Heart right ventricle (tissue), 16 donors: ENCODE data around the gene MIER2. TPM values are rescaled to one million over a fixed set of nuclear protein-coding genes. Genes with fewer than 3 reads are reported as not detected.

Experiments
- ATAC-seq, 8 donors: fragments of 200-7000 bp; cut with Tn5 transposase; one replicate each; pipeline ENCODE4 v1.9.1; 2020; ENCODE audit warnings: mild to moderate bottlenecking in 8 of 8, moderate library complexity in 8 of 8, moderate number of reproducible peaks in 1 of 8
- DNase-seq, 2 donors: peaks; one replicate each; pipeline ENCODE4 v3.0.0-alpha.2; 2020
- H3K27ac ChIP-seq, 10 donors: fragments of 200-600 bp; sonication (generic) in 2 of 10; one replicate each; pipeline versions ENCODE4 v1.5.0 to v1.8.0; 2020 to 2022; ENCODE audit warnings: mild to moderate bottlenecking in 3 of 10
- H3K27me3 ChIP-seq, 7 donors: fragments of 200-600 bp; one replicate each; pipeline ENCODE4 v1.8.0; 2021 to 2022; ENCODE audit warnings: mild to moderate bottlenecking in 2 of 7
- H3K36me3 ChIP-seq, 9 donors: fragments of 200-600 bp; sonication (generic) in 1 of 9; one replicate each; pipeline versions ENCODE4 v1.5.0 to v1.8.0; 2020 to 2022; ENCODE audit warnings: mild to moderate bottlenecking in 2 of 9
- H3K4me1 ChIP-seq, 9 donors: fragments of 200-600 bp; sonication (generic) in 1 of 9; one replicate each; pipeline versions ENCODE4 v1.5.0 to v1.8.0; 2020 to 2022; ENCODE audit warnings: mild to moderate bottlenecking in 4 of 9
- H3K4me3 ChIP-seq, 10 donors: fragments of 200-600 bp; sonication (generic) in 2 of 10; one replicate each; pipeline versions ENCODE4 v1.5.0 to v1.8.0; 2020 to 2022; ENCODE audit warnings: mild to moderate bottlenecking in 7 of 10, moderate library complexity in 2 of 10
- H3K9me3 ChIP-seq, 11 donors: fragments of 200-600 bp in 10 of 11; sonication (generic) in 2 of 11; one replicate each; pipeline versions ENCODE4 v1.5.0 to v1.8.0; 2013 to 2022; ENCODE audit warnings: mild to moderate bottlenecking in 2 of 11, control low read depth in 1 of 11, moderate library complexity in 1 of 11
- WGBS, 2 donors: extraction: QIAGEN DNeasy Blood & Tissue Kit; methylation state at CpG; one replicate each; pipeline ENCODE4 v1.1.7; 2013; ENCODE audit warnings: inconsistent platforms in 1 of 2; 5-methylcytosine and 5-hydroxymethylcytosine counted together
- intact Hi-C, 10 donors: fragments of 100-400 bp; cut with DNase I; formaldehyde crosslinking; loops; one replicate each; pipeline versions ENCODE4 v1.11.1 to v1.14.2; 2022
- polyA plus RNA-seq, 2 donors: library from polyadenylated mRNA; stranded (reverse); fragments of 200-250 nt; gene quantifications; one replicate each; pipeline ENCODE4 v1.2.3, GENCODE V29; 2013
- total RNA-seq, 10 donors: library from RNA; stranded (reverse); fragmentation: NEBNext Ultra II Directional in 3 of 10; extraction: Animal tissue kit (Norgen Biotek cat#: 25700) in 3 of 10; gene quantifications; one replicate each; pipeline versions ENCODE4 v1.2.1 to v1.2.4, GENCODE V29; 2021 to 2023
- TF ChIP-seq, protein P1 (sequence below), 9 donors: fragments of 200-600 bp; sonication (generic) in 2 of 9; IDR thresholded peaks; one replicate each; pipeline versions ENCODE4 v1.5.0 to v1.8.0; 2021 to 2022; ENCODE audit warnings: antibody characterized with exemption in 9 of 9, mild to moderate bottlenecking in 5 of 9, moderate library complexity in 1 of 9
- donor health status: Arrhythmogenic right ventricular cardiomyopathy.
- donor health status: ischemic (EF 13 %, LVEDD 7.1; RV severe dilation, severe dysfunction).
- donor health status: healthy with polysubstance abuse.
- donor health status: DM: no; HTN: yes; CAD: no.
- donor health status: DM: no; HTN: no; CAD: no.
- donor health status: ischemic (EF 25% LVEDD 6.9; RV normal size, moderate dysfunction).
- donor health status: ischemic (EF 25% LVEDD 5.7; RV mildly dilated, moderate dysfunction).
- donor health status: healthy.
- donor health status: DM: yes; HTN: yes; CAD: no.
- donor health status: Ischemic cardiomyopathy.
- donor health status: ischemic (EF 35%, LVEDD 5.7; RV mildly dilated, moderate dysfunction).
- donor health status: nonischemic (EF 11% LVEDD 7.7; RV severe dilation, severe dysfunction).
- donor health status: DM: yes; HTN: yes; CAD: no.
- donor health status: PGD.
- donor health status: ischemic (EF 29% LVEDD 5.4; RV normal size, mild dysfunction).
- donor health status: nonischemic (EF 23%, LVEDD 6.1; RV moderate dilation, normal function).

MIER2 gene
- total and polyA plus RNA-seq, 12 donors = 11.1 to 34.6 (median 17.6) TPM

DNA sequence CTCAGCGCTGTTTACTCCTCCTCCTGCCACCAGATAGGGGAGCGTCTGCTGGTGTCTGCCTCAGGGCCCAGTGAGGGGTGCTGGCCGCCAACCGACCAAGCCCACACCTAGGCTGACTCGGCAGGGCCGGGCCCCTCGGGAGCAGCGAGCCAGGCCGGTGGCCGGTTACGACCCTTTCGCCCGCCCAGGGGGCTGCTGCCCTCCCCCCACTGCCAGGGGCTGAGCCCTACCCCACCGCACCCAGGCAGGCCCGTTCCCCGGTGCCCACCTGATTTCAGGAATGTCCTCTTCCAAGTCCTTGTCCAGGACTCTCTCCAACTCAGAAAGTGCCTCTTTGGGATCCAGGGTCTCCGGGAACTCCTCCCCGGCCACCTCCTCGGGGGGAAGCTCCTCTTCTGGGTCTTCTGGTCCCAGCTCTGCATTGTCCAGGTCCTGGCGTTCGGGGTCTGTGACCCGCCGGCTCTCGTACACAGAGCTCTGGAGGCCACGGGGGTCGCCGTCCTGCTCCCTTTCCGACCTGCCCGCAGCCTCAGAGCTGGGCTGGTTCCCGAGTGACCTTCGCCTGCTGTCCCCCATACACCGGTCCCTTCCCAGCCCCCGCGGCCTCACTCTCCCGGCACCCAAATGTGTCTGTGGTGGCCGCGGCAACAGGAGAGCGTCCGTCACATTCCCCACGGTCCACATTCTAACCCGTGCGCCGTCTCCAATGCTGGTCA lies 31.0 kb upstream of the MIER2 start:
- Histone ChIP-seq H3K27me3 (peaks cover 0 to 56% (median 28%) of the 10 kb centered on the region in 7 donors), H3K9me3 (no peaks in the 10 kb centered on the region), H3K4me1 (peaks cover 8 to 22% (median 15%) of the 10 kb centered on the region in 9 donors), H3K36me3 (no peaks in the 10 kb centered on the region), H3K4me3 (no peak overlapping the region), H3K27ac (no peak overlapping the region)
- TF ChIP-seq, protein P1, sequence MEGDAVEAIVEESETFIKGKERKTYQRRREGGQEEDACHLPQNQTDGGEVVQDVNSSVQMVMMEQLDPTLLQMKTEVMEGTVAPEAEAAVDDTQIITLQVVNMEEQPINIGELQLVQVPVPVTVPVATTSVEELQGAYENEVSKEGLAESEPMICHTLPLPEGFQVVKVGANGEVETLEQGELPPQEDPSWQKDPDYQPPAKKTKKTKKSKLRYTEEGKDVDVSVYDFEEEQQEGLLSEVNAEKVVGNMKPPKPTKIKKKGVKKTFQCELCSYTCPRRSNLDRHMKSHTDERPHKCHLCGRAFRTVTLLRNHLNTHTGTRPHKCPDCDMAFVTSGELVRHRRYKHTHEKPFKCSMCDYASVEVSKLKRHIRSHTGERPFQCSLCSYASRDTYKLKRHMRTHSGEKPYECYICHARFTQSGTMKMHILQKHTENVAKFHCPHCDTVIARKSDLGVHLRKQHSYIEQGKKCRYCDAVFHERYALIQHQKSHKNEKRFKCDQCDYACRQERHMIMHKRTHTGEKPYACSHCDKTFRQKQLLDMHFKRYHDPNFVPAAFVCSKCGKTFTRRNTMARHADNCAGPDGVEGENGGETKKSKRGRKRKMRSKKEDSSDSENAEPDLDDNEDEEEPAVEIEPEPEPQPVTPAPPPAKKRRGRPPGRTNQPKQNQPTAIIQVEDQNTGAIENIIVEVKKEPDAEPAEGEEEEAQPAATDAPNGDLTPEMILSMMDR (IDR thresholded peaks at IDR 0.05) = no peak
- DNase-seq (no peak), ATAC-seq (no peak)
- intact Hi-C loops = loop anchor here in 1 of 10 donors (10.0 kb wide), 1 partner anchor 99 kb away; a partner anchor contains a TSS
- 81 to 86% methylated on average over 43 of the region's 43 CpGs for WGBS, 2 donors

DNA sequence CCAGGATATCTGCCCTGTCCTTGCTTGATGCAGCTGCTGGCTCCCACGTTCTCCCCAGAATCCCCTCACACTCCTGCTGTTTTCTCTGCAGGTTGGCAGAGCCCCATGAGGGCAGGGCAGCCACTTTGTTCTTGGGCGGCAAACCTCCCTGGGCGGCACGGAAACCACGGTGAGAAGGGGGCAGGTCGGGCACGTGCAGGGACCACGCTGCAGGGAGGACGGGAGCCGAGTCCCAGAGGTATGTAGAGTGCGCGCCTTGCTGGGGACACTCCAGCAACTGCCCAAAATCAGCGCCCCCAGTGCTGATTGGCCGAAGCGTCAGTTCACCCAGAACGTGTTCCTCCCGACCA lies 30.3 kb upstream of the MIER2 start:
- intact Hi-C loops = loop anchor here in 1 of 10 donors (10.0 kb wide), 1 partner anchor 100 kb away; a partner anchor contains a TSS
- H3K4me3 ChIP-seq = no peak overlapping the region
- no peaks in the 10 kb centered on the region for H3K9me3 ChIP-seq
- no peak for ATAC-seq
- 72 to 75% methylated on average over 17 of the region's 17 CpGs for WGBS, 2 donors
- TF ChIP-seq, protein P1 (IDR thresholded peaks at IDR 0.05) = no peak
- no peak for DNase-seq
- H3K36me3 ChIP-seq = no peaks in the 10 kb centered on the region
- peaks cover 0 to 58% (median 27%) of the 10 kb centered on the region in 7 donors for H3K27me3 ChIP-seq
- no peak overlapping the region for H3K27ac ChIP-seq
- H3K4me1 ChIP-seq = peaks cover 8 to 22% (median 15%) of the 10 kb centered on the region in 9 donors

DNA sequence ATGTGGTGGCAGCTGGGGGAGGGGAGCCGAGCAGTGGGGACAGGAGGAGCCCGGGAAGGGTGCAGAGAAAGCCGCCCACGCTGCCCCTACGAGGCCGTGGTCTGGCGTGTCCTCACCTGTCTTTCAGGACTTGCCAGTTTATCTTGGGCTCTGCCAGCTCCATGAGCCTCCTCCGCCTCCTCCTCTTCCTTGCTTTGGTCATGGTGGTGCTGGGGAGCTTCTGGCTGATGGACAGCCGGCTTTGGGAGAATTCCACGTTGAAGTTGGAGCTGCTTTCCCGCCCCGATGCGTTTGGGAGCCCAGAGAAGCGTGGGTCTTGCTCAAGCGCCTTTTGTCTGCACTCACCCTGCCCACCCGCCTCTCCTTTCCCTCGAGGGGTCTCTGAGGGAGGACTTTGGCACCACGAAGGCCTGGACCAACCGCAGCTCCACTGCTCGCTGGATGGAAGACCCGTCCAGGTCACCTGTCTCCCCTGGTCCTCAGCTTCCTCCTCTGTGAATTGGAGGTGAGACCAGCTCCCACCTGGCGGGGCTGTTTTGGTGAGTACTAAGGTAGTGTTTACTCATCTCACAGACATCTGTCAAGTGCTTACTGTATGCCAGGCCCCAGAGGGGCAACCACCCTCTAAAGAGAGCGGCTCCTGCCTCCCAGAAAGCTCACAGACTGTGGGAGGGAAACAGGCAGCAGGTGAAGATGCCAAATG lies 29.7 kb upstream of the MIER2 start:
- TF ChIP-seq, protein P1 (IDR thresholded peaks at IDR 0.05) = no peak
- ATAC-seq = no peak
- H3K27me3 ChIP-seq = peaks cover 0 to 60% (median 27%) of the 10 kb centered on the region in 7 donors
- no peak overlapping the region for H3K27ac ChIP-seq
- WGBS, 2 donors = 76 to 77% methylated on average over 23 of the region's 23 CpGs
- peaks cover 8 to 22% (median 15%) of the 10 kb centered on the region in 9 donors for H3K4me1 ChIP-seq
- DNase-seq = no peak
- no peaks in the 10 kb centered on the region for H3K9me3 ChIP-seq
- intact Hi-C loops = loop anchor here in 1 of 10 donors (10.0 kb wide), 1 partner anchor 100 kb away; a partner anchor contains a TSS
- H3K36me3 ChIP-seq = no peaks in the 10 kb centered on the region
- no peak overlapping the region for H3K4me3 ChIP-seq

DNA sequence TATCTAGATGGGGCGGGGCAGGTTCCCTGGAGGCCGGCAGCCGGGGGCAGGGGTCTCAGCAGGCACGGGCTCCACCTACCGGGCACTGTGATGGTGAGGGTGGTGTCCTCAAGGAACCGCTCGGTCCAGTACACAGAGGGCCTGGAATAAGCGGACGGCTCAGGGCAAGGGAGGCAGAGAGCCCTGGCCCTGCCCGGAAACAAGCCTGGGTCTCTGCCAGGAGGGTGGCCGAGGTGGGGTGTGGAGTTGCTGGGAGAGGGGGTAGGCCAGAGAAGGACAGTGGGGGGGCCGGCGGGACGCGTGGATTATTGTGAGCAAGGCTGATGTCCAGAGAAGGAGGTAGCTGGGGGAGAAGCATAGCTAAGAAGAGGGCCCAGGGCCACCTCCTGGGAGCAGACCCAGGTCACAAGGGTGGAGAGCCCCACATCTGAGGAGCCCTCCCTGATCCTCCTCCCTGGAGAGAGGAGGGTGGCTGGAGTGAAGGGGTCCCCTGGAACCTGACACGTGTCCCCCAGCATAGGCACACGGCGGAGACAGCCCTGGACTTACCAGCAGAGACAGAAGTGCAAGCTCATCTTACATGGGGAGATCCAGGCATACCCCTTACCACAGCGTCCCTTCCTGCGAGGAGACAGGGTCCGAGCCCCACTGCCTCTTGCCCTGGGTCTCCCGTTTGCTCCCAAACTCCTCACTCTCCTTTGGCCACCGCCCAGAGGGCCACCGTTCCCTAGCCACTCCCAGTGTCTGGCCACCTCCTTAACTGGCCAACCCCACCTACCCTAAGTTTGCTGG lies 29.0 kb upstream of the MIER2 start:
- intact Hi-C loops = loop anchor here in 1 of 10 donors (10.0 kb wide), 1 partner anchor 101 kb away; a partner anchor contains a TSS
- no peak overlapping the region for H3K4me3 ChIP-seq
- TF ChIP-seq, protein P1 (IDR thresholded peaks at IDR 0.05) = no peak
- H3K4me1 ChIP-seq = peaks cover 8 to 22% (median 15%) of the 10 kb centered on the region in 9 donors
- no peak for ATAC-seq
- no peaks in the 10 kb centered on the region for H3K9me3 ChIP-seq
- DNase-seq = no peak
- peaks cover 0 to 62% (median 27%) of the 10 kb centered on the region in 7 donors for H3K27me3 ChIP-seq
- WGBS, 2 donors = 80 to 82% methylated on average over 24 of the region's 24 CpGs
- H3K27ac ChIP-seq = no peak overlapping the region
- no peaks in the 10 kb centered on the region for H3K36me3 ChIP-seq
